GM19351 (cell line): ENCODE results near the gene DUSP1.
"Not testable (repeated sequence)": the region's sequence is repeated elsewhere in the genome, so short reads cannot be mapped to it uniquely, and the experiment has no call there.

Source experiments
- ATAC-seq: cut with Tn5 transposase; IDR thresholded peaks from one replicate; pipeline ENCODE4 v1.9.1; 2021; ENCODE audit warnings: mild to moderate bottlenecking, moderate library complexity; ENCODE audit not compliant: unreplicated experiment

Gene DUSP1

GRCh38 chr5:172798422-172799215 is 27.6 kb upstream of the DUSP1 start:
- no peak for ATAC-seq

- no peak for ATAC-seq
Observed at GRCh38 chr5:172797771-172798191, 26.8 kb upstream of the DUSP1 start.

- no peak for ATAC-seq
Observed at GRCh38 chr5:172796306-172796705, 25.3 kb upstream of the DUSP1 start.

- no peak for ATAC-seq
Observed at GRCh38 chr5:172795318-172795977, 24.5 kb upstream of the DUSP1 start.

GRCh38 chr5:172793577-172794488 is 22.8 kb upstream of the DUSP1 start:
- no peak for ATAC-seq

GRCh38 chr5:172792701-172793570 is 21.9 kb upstream of the DUSP1 start:
- no peak for ATAC-seq

- no peak for ATAC-seq
Observed at GRCh38 chr5:172791726-172792445, 20.9 kb upstream of the DUSP1 start.

- no peak for ATAC-seq
Observed at GRCh38 chr5:172791286-172791685, 20.3 kb upstream of the DUSP1 start.

GRCh38 chr5:172790496-172790889 is 19.5 kb upstream of the DUSP1 start:
- no peak for ATAC-seq

- no peak for ATAC-seq
Observed at GRCh38 chr5:172789687-172790495, 18.9 kb upstream of the DUSP1 start.

GRCh38 chr5:172788771-172789686 is 18.0 kb upstream of the DUSP1 start:
- no peak for ATAC-seq

GRCh38 chr5:172787538-172787937 is 16.5 kb upstream of the DUSP1 start:
- ATAC-seq, result not testable (repeated sequence)

GRCh38 chr5:172786736-172787462 is 15.9 kb upstream of the DUSP1 start:
- ATAC-seq, result no peak

GRCh38 chr5:172785429-172786088 is 14.6 kb upstream of the DUSP1 start:
- no peak for ATAC-seq

- not testable (repeated sequence) for ATAC-seq
Observed at GRCh38 chr5:172784162-172784561, 13.2 kb upstream of the DUSP1 start.

- ATAC-seq, result not testable (repeated sequence)
Observed at GRCh38 chr5:172783319-172783718, 12.3 kb upstream of the DUSP1 start.
